ENCODE measurements around the gene ATP5MC3. TPM values are rescaled to one million over a fixed set of nuclear protein-coding genes. Genes with fewer than 3 reads are reported as not detected.

The ATP5MC3 gene
- total RNA-seq, 1 donor from 2014 or later, result 76.1 TPM

GRCh38 chr2:175167792-175168563 is 13.5 kb downstream of the ATP5MC3 start, which contains the start of gene ATF2:
Gene ATF2, minus strand, starts transcription at chr2:175168203. Its CDS starts 31,760 bp downstream, at chr2:175136443.
- FAIRE-seq (no peak), DNase-seq (ENCODE audit: low read depth) (peak; percentile 98)
- Histone ChIP-seq H3K4me3 (ENCODE audit: low read depth, low read length) (peak within 1 kb of the TSS; percentile 99), H3K36me3 (ENCODE audit: control insufficient read depth, insufficient read depth, low read length) (peaks cover 1% of the 10 kb centered on the region), H3K27me3 (ENCODE audit: control insufficient read depth, insufficient read depth, low read length) (no peaks in the 10 kb centered on the region)
- TF ChIP-seq CTCF (IDR thresholded peaks at IDR 0.05; ENCODE audit: insufficient read depth, low read length, severe bottlenecking), result no peak

GRCh38 chr2:175167076-175167791 is 14.3 kb downstream of the ATP5MC3 start:
- no peaks in the 10 kb centered on the region for H3K27me3 ChIP-seq (ENCODE audit: control insufficient read depth, insufficient read depth, low read length)
- DNase-seq (ENCODE audit: low read depth) (no peak), FAIRE-seq (no peak)
- H3K4me3 ChIP-seq (ENCODE audit: low read depth, low read length), result peak overlapping the region; percentile 99
- H3K36me3 ChIP-seq (ENCODE audit: control insufficient read depth, insufficient read depth, low read length), result no peaks in the 10 kb centered on the region
- no peak for TF ChIP-seq CTCF (IDR thresholded peaks at IDR 0.05; ENCODE audit: insufficient read depth, low read length, severe bottlenecking)

- no peak for FAIRE-seq
Measured at GRCh38 chr2:175166216-175166824, 15.2 kb downstream of the ATP5MC3 start.

GRCh38 chr2:175164235-175164634 is 17.3 kb downstream of the ATP5MC3 start:
- DNase-seq (ENCODE audit: low read depth) (no peak), FAIRE-seq (no peak)
- H3K36me3 ChIP-seq (ENCODE audit: control insufficient read depth, insufficient read depth, low read length), result no peaks in the 10 kb centered on the region
- H3K27me3 ChIP-seq (ENCODE audit: control insufficient read depth, insufficient read depth, low read length), result no peaks in the 10 kb centered on the region
- TF ChIP-seq CTCF (IDR thresholded peaks at IDR 0.05; ENCODE audit: insufficient read depth, low read length, severe bottlenecking), result no peak
- H3K4me3 ChIP-seq (ENCODE audit: low read depth, low read length), result no peak overlapping the region

More at GRCh38 chr2:175166216-175166824, 15.2 kb downstream of the ATP5MC3 start:
- H3K4me3 ChIP-seq (ENCODE audit: low read depth, low read length), result no peak overlapping the region
- TF ChIP-seq CTCF (IDR thresholded peaks at IDR 0.05; ENCODE audit: insufficient read depth, low read length, severe bottlenecking), result no peak
- DNase-seq (ENCODE audit: low read depth), result no peak
- no peaks in the 10 kb centered on the region for H3K36me3 ChIP-seq (ENCODE audit: control insufficient read depth, insufficient read depth, low read length)
- no peaks in the 10 kb centered on the region for H3K27me3 ChIP-seq (ENCODE audit: control insufficient read depth, insufficient read depth, low read length)

GRCh38 chr2:175158894-175159293 is 22.6 kb downstream of the ATP5MC3 start:
- H3K4me3 ChIP-seq (ENCODE audit: low read depth, low read length), result no peak overlapping the region
- no peaks in the 10 kb centered on the region for H3K36me3 ChIP-seq (ENCODE audit: control insufficient read depth, insufficient read depth, low read length)
- DNase-seq (ENCODE audit: low read depth) (no peak), FAIRE-seq (no peak)
- H3K27me3 ChIP-seq (ENCODE audit: control insufficient read depth, insufficient read depth, low read length), result no peaks in the 10 kb centered on the region
- TF ChIP-seq CTCF (IDR thresholded peaks at IDR 0.05; ENCODE audit: insufficient read depth, low read length, severe bottlenecking), result no peak

All from bronchial epithelial cell (primary cell).